ENCODE measurements around the gene PFDN1. TPM values are rescaled to one million over a fixed set of nuclear protein-coding genes. Genes with fewer than 3 reads are reported as not detected.

The PFDN1 gene
- total and polyA plus RNA-seq, 3 donors from 2014 or later = 62.4 to 185 (median 156) TPM

GRCh38 chr5:140220698-140221064 is 82.2 kb downstream of the PFDN1 start:
- intact Hi-C loops (cut with DNase I; ENCODE audit: low total_unique reads) = no loop called here
- no peak for DNase-seq
- WGBS, 2 donors = 65 to 80% methylated on average over 1 of the region's 1 CpG
- no peak overlapping the region for H3K4me3 ChIP-seq
- no peak for TF ChIP-seq POLR2A (IDR thresholded peaks at IDR 0.05)
- TF ChIP-seq CTCF (IDR thresholded peaks at IDR 0.05) = no peak
- no peaks in the 10 kb centered on the region for H3K4me1 ChIP-seq
- H3K27ac ChIP-seq = no peak overlapping the region
- H3K9me3 ChIP-seq = no peaks in the 10 kb centered on the region
- no peaks in the 10 kb centered on the region for H3K36me3 ChIP-seq (ENCODE audit: low read depth, missing control alignments)
- H3K27me3 ChIP-seq = no peaks in the 10 kb centered on the region

- intact Hi-C loops (cut with DNase I; ENCODE audit: low total_unique reads) = no loop called here
- TF ChIP-seq POLR2A (IDR thresholded peaks at IDR 0.05) (no peak), CTCF (IDR thresholded peaks at IDR 0.05) (no peak)
- 87 to 95% methylated on average over 3 of the region's 3 CpGs for WGBS, 2 donors
- no peak for DNase-seq
- Histone ChIP-seq H3K4me1 (no peaks in the 10 kb centered on the region), H3K36me3 (ENCODE audit: low read depth, missing control alignments) (no peaks in the 10 kb centered on the region), H3K27me3 (no peaks in the 10 kb centered on the region), H3K9me3 (no peaks in the 10 kb centered on the region), H3K27ac (no peak overlapping the region), H3K4me3 (no peak overlapping the region)
These were observed 82.7 kb downstream of the PFDN1 start for GRCh38 chr5:140220032-140220697.

- Histone ChIP-seq H3K27ac (no peak overlapping the region), H3K27me3 (no peaks in the 10 kb centered on the region), H3K4me1 (no peaks in the 10 kb centered on the region), H3K36me3 (ENCODE audit: low read depth, missing control alignments) (no peaks in the 10 kb centered on the region), H3K9me3 (no peaks in the 10 kb centered on the region), H3K4me3 (no peak overlapping the region)
- intact Hi-C loops (cut with DNase I; ENCODE audit: low total_unique reads) = no loop called here
- no peak for TF ChIP-seq POLR2A (IDR thresholded peaks at IDR 0.05)
- TF ChIP-seq CTCF (IDR thresholded peaks at IDR 0.05) = no peak
- DNase-seq = no peak
- WGBS, 2 donors = 73 to 86% methylated on average over 9 of the region's 9 CpGs
These were observed 83.6 kb downstream of the PFDN1 start for GRCh38 chr5:140219068-140219991.

GRCh38 chr5:140217299-140218026 is 85.4 kb downstream of the PFDN1 start:
- WGBS, 2 donors = 90 to 100% methylated on average over 1 of the region's 1 CpG
- Histone ChIP-seq H3K9me3 (no peaks in the 10 kb centered on the region), H3K27me3 (no peaks in the 10 kb centered on the region), H3K4me3 (no peak overlapping the region), H3K4me1 (no peaks in the 10 kb centered on the region), H3K27ac (no peak overlapping the region), H3K36me3 (ENCODE audit: low read depth, missing control alignments) (no peaks in the 10 kb centered on the region)
- no peak for TF ChIP-seq POLR2A (IDR thresholded peaks at IDR 0.05)
- intact Hi-C loops (cut with DNase I; ENCODE audit: low total_unique reads) = no loop called here
- DNase-seq = no peak

GRCh38 chr5:140216478-140217074 is 86.3 kb downstream of the PFDN1 start:
- Histone ChIP-seq H3K4me3 (no peak overlapping the region), H3K36me3 (ENCODE audit: low read depth, missing control alignments) (no peaks in the 10 kb centered on the region), H3K9me3 (no peaks in the 10 kb centered on the region), H3K27ac (no peak overlapping the region), H3K27me3 (no peaks in the 10 kb centered on the region), H3K4me1 (no peaks in the 10 kb centered on the region)
- intact Hi-C loops (cut with DNase I; ENCODE audit: low total_unique reads) = no loop called here
- WGBS, 2 donors = 71 to 72% methylated on average over 5 of the region's 5 CpGs
- TF ChIP-seq CTCF (IDR thresholded peaks at IDR 0.05) (no peak), POLR2A (IDR thresholded peaks at IDR 0.05) (no peak)
- no peak for DNase-seq

Measured in testis (tissue), 3 donors.